Measurements from ENCODE around the gene TUBB8B.
"Not testable (repeated sequence)": the region's sequence is repeated elsewhere in the genome, so short reads cannot be mapped to it uniquely, and the experiment has no call there.

- TF ChIP-seq, protein P1, sequence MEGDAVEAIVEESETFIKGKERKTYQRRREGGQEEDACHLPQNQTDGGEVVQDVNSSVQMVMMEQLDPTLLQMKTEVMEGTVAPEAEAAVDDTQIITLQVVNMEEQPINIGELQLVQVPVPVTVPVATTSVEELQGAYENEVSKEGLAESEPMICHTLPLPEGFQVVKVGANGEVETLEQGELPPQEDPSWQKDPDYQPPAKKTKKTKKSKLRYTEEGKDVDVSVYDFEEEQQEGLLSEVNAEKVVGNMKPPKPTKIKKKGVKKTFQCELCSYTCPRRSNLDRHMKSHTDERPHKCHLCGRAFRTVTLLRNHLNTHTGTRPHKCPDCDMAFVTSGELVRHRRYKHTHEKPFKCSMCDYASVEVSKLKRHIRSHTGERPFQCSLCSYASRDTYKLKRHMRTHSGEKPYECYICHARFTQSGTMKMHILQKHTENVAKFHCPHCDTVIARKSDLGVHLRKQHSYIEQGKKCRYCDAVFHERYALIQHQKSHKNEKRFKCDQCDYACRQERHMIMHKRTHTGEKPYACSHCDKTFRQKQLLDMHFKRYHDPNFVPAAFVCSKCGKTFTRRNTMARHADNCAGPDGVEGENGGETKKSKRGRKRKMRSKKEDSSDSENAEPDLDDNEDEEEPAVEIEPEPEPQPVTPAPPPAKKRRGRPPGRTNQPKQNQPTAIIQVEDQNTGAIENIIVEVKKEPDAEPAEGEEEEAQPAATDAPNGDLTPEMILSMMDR (conservative IDR thresholded peaks at IDR 0.05; ENCODE audit: low read depth, low read length) = not testable (repeated sequence)
- TF ChIP-seq EZH2 (IDR thresholded peaks at IDR 0.05; ENCODE audit: low read length, unreplicated experiment); EZH2phosphoT487 (IDR thresholded peaks at IDR 0.05; ENCODE audit: borderline replicate concordance, low read length): not testable (repeated sequence)
Measured at GRCh38 chr18:9937-10336, 39.5 kb downstream of the TUBB8B start.
